IPS-18c (cell line): ENCODE results near the gene OSGEP.

Experiments used
- H3K4me3 ChIP-seq: 2 replicates; pipeline ENCODE4 v1.7.0; 2013; ENCODE audit warnings: low read depth, mild to moderate bottlenecking, low read length, moderate library complexity; ENCODE audit not compliant: insufficient read depth
- H3K9me3 ChIP-seq: one replicate; pipeline ENCODE4 v1.6.1; 2013; ENCODE audit warnings: mild to moderate bottlenecking, low read length, moderate library complexity; ENCODE audit not compliant: control insufficient read depth, insufficient read depth

OSGEP gene

DNA sequence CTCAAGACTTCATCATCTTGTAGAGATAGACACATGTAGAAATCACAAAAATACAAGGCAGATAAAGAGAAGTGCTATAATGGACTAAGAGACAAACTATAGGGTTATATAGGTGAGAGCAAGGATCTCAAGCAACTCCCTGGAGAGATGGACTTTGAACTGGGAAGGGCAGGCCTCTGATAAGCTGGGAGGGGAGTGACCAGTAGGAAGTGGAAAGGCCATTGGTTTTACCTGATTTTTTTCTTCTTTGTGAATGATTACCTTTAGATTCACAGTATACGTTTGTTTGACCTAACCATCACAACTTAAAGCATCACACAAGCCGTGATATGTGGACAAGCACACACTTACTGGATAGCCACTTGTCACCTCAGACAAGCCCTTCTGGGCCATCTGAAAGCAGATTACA, 36.1 kb downstream of the OSGEP start:
- Histone ChIP-seq H3K9me3 (peaks cover 2% of the 10 kb centered on the region), H3K4me3 (no peak overlapping the region)

- no peak overlapping the region for H3K4me3 ChIP-seq
- peaks cover 2% of the 10 kb centered on the region for H3K9me3 ChIP-seq
These were observed 37.1 kb downstream of the OSGEP start for GRCh38 chr14:20417250-20418186.

DNA sequence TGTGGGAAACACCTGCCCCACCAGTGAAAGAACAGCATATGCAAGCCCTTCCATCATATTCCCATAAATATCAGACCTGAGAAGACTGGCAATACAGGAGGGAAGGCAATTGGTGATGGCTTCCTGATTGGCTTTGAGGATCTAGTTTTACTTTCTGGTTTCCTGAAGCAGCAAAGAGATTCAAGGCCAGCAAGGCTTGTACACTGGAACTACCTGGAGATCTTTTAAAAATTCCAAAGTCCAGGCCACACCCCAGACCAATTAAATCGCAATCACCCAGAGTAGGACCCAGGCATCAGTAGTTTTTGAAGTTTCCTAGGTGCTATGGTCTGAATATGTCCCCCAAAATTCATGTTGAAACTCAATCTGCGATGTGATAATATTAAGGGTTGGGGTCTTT, 38.4 kb downstream of the OSGEP start:
- H3K4me3 ChIP-seq, result no peak overlapping the region
- peaks cover 2% of the 10 kb centered on the region for H3K9me3 ChIP-seq

GRCh38 chr14:20415782-20416206, 38.8 kb downstream of the OSGEP start:
- H3K9me3 ChIP-seq, result peaks cover 2% of the 10 kb centered on the region
- no peak overlapping the region for H3K4me3 ChIP-seq

DNA sequence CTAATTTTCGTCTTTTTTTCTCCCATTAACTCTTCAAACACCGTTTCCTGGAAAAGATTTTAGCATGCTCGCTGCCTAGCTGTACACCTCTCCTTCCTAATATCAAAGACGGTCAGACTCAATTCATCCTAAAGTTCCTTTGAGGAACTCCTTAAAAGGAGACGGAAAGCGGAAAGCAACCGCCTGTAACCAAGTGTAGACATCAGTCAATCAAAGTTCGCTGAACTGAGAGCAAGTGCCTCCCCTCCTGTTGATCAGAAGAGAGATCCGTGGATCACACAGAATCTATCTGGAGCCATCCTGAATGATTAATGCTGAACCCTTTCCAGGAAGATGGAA, 40.9 kb downstream of the OSGEP start:
- H3K9me3 ChIP-seq, result peaks cover 2% of the 10 kb centered on the region
- H3K4me3 ChIP-seq, result peak overlapping the region; percentile 99

DNA sequence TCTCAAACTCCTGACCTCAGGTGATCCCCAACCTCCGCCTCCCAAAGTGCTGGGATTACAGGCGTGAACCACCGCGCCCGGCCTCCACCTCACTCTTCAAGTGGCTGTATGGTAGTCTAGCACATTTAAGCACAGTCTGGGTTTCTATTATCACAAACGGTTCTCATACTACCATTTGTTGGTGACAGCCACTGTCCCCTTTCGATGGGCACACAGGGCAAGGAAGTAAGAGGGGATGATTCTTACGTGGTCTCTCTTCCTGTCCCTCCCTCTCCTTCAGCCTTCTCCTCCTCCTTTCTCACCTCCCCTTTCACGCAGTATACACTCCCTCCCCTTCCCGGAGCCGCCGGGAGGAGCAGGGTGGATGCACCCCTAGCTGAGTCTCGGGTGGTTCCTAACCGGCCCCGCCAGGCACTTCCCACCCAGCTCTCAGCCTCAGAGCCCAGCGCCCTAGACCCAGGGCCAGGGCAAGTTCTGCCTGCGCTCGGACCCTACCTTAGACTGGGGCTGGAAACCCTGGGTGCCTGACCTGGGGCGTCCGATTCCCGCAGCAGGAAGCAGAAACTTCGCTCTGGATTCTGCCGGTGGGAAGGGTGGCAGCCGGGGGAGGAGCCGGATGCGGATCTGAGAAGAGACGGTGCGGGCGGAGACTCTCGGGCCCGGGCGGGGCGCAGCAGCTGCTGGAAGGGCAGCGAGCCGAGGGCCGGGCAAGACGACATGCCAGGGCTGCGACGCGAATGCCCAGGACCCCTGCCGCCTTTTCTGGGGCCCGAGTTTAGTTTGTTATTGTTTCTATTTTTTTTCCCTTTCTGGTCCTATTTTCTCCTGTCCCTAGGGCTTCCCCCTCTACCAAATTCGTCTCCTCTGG, 41.5 kb downstream of the OSGEP start, which contains the start of gene TEP1:
TEP1 (minus strand) TSS at position 626 of the 868 bp plus-strand sequence. CDS start 5,062 bp downstream, outside the sequence.
- peaks cover 2% of the 10 kb centered on the region for H3K9me3 ChIP-seq
- peak within 1 kb of the TSS; percentile 99 for H3K4me3 ChIP-seq

DNA sequence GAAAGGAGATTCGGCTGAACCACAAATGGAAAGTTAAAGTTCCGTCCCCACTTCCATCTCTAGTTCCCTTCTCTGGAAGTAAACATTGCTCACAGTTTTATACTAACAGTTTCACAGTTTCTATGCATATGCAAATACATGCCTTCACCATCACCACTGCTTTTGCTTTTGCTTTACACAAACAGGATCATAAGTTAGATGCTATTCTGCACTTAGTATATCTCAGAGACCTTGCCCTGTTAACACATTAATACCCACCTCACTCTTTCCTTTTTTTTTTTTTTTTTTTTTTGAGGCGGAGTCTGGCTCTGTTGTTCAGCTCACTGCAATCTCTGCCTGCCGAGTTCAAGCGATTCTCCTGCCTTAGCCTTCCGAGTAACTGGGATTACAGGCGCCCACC, 42.2 kb downstream of the OSGEP start:
- H3K4me3 ChIP-seq, result peak overlapping the region; percentile 99
- peaks cover 2% of the 10 kb centered on the region for H3K9me3 ChIP-seq

GRCh38 chr14:20409226-20409625, 45.4 kb downstream of the OSGEP start:
- peaks cover 2% of the 10 kb centered on the region for H3K9me3 ChIP-seq
- no peak overlapping the region for H3K4me3 ChIP-seq

- no peaks in the 10 kb centered on the region for H3K9me3 ChIP-seq
- no peak overlapping the region for H3K4me3 ChIP-seq
These were observed 51.1 kb downstream of the OSGEP start for GRCh38 chr14:20403521-20403920.

DNA sequence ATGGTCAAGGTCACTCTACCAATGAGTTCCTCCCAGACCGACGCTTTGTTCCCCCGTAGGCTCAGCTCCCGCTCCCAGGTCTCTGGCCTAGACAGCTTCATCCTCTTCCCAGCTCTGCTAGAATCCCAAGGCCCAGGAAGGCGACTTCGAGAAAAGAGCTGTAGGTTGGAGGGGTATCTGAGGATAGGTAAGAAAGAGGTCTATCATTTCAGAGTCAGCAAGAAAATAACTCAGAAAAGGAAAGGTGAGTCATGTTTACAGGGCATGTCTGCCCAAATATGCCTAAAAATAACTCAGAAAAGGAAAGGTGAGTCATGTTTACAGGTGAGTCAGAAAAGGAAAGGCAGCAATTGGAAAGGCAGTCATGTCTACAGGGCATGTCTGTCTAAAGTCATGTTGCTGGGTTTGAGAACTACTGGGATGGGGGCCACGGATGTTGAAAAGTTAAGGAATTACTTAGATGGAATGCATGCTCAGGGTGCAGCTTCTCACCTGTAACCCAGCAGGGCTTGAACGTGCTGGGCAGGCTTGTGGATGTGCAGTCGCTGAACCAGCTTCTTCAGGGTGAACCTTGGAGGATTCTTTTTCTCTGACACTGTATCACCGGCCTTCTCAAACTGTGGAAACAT, 53.5 kb downstream of the OSGEP start:
- no peak overlapping the region for H3K4me3 ChIP-seq
- no peaks in the 10 kb centered on the region for H3K9me3 ChIP-seq

DNA sequence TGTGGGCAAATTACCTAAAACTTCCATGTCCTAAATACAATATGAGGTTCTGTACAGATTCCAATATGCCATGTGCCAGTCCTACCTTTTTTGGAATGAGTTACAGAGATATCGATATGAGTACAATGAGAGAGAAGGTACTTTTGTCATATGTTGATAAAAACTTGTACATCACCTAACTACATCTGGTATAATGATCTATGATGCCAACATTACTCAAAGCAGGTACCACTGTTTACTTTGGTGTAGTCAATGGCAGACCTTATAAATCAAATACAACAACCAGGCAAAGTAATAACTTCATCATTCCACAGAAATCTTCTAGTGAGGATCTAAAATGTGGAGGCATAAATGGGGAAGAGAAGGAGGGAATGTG, 54.0 kb downstream of the OSGEP start:
- H3K4me3 ChIP-seq, result no peak overlapping the region
- H3K9me3 ChIP-seq, result no peaks in the 10 kb centered on the region

DNA sequence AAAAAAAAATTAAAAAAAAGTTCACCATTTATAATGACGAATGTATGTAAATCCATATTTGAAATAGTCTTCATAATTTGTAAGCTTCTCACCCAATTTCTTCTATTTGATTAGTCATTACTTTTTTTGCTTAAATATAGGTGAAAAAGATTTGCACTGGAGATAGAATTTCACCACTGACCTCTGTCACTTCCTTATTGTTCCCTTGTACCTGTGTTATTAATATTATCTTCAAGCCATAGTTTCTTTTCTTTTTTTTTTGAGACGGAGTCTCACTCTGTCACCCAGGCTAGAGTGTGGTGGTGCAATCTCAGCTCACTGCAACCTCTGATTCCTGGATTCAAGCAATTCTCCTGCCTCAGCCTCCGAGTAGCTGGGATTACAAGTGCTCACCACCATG, 57.1 kb downstream of the OSGEP start:
- Histone ChIP-seq H3K4me3 (no peak overlapping the region), H3K9me3 (no peaks in the 10 kb centered on the region)
